Measurements from ENCODE around the gene SLC16A12. TPM values are rescaled to one million over a fixed set of nuclear protein-coding genes. Genes with fewer than 3 reads are reported as not detected.

SLC16A12 gene
- total and polyA plus RNA-seq, 2 of the 8 experiments (the other 6 are each of a cell fraction or from before 2014, with no cell fraction given), result 1.6 to 1.9 TPM

- FAIRE-seq, result no peak
- CTCF ChIA-PET (ENCODE audit: partially characterized antibody), result no interaction called here
- no peaks in the 10 kb centered on the region for H4K20me1 ChIP-seq (replicated peaks in 1 of 2; ENCODE audit: control insufficient read depth in 1 of 2, insufficient read depth in 2 of 2, low read length in 2 of 2)
Measured at GRCh38 chr10:89504691-89505090, 30.7 kb downstream of the SLC16A12 start.

More at GRCh38 chr10:89504691-89505090, 30.7 kb downstream of the SLC16A12 start:
- no peaks in the 10 kb centered on the region for H3K79me1 ChIP-seq (ENCODE audit: low read depth, low read length)
- H3K18ac ChIP-seq (ENCODE audit: extremely low read depth, low read length), result no peak overlapping the region
- H2BK20ac ChIP-seq (ENCODE audit: low read length), result no peak overlapping the region
- no peak overlapping the region for H2BK120ac ChIP-seq (replicated peaks; ENCODE audit: low read depth, low read length)
- no peak overlapping the region for H3K56ac ChIP-seq (replicated peaks; ENCODE audit: insufficient read length, low read depth, low read length)
- TF ChIP-seq MAX (IDR thresholded peaks at IDR 0.05) (no peak), CBX8 (IDR thresholded peaks at IDR 0.05; ENCODE audit: borderline replicate concordance, low read depth, low read length) (no peak), EZH2 (IDR thresholded peaks at IDR 0.05; ENCODE audit: low read depth, low read length, severe bottlenecking) (no peak), ASH2L (IDR thresholded peaks at IDR 0.05; ENCODE audit: low read length) (no peak), CHD1 (IDR thresholded peaks at IDR 0.05; ENCODE audit: low read depth, low read length) (no peak), ZNF274 (IDR thresholded peaks at IDR 0.05; ENCODE audit: borderline replicate concordance, extremely low read depth, low read length) (no peak)
- no peaks in the 10 kb centered on the region for H3K4me1 ChIP-seq (replicated peaks in 1 of 4; ENCODE audit: control insufficient read depth in 3 of 4, insufficient read depth in 4 of 4, low read length in 3 of 4)
- H3K23ac ChIP-seq (ENCODE audit: insufficient read length), result no peak overlapping the region
- no peak overlapping the region for H2AFZ ChIP-seq (ENCODE audit: low read length)
- no peak overlapping the region for H3K4me3 ChIP-seq (ENCODE audit: extremely low read depth in 1 of 4, insufficient read depth in 2 of 4, low read depth in 3 of 4, low read length in 4 of 4)
- no peaks in the 10 kb centered on the region for H3K9me3 ChIP-seq (ENCODE audit: insufficient read depth in 2 of 2, low read depth in 1 of 2, low read length in 1 of 2)
- no peak overlapping the region for H3K4me2 ChIP-seq (ENCODE audit: insufficient read depth in 1 of 2, low read depth in 2 of 2, low read length in 2 of 2)
- no peak overlapping the region for H4K8ac ChIP-seq (ENCODE audit: extremely low read depth, insufficient read depth, low read length)
- no peak overlapping the region for H4K5ac ChIP-seq (ENCODE audit: insufficient read length, low read depth, low read length)
- no peaks in the 10 kb centered on the region for H3K27me3 ChIP-seq (replicated peaks in 1 of 4; ENCODE audit: control insufficient read depth in 3 of 4, extremely low read depth in 1 of 4, insufficient read depth in 3 of 4, low read length in 3 of 4)
- H3K9ac ChIP-seq (replicated peaks in 1 of 4; ENCODE audit: extremely low read depth in 1 of 4, low read depth in 3 of 4, low read length in 3 of 4), result no peak overlapping the region
- H3K23me2 ChIP-seq (ENCODE audit: low read depth, low read length), result no peaks in the 10 kb centered on the region
- no peak overlapping the region for H3K27ac ChIP-seq (ENCODE audit: low read depth, low read length)
- POLR2A ChIA-PET (ENCODE audit: partially characterized antibody), result no interaction called here
- no peaks in the 10 kb centered on the region for H3K36me3 ChIP-seq (ENCODE audit: control insufficient read depth in 2 of 4, insufficient read depth in 4 of 4, low read length in 3 of 4)
- WGBS, 2 experiments (ENCODE audit: extremely low coverage in 1 of 2, insufficient coverage in 1 of 2, insufficient read length in 1 of 2, insufficient replicate concordance in 2 of 2, low coverage in 1 of 2, low lambda C conversion rate in 2 of 2, missing lambda C conversion rate in 1 of 2), result 94% methylated on average over 2 of the region's 2 CpGs; no CpG with 5 or more reads in 1 of the 2 experiments
- no peak overlapping the region for H2BK15ac ChIP-seq (ENCODE audit: low read length)
- H4K91ac ChIP-seq (replicated peaks; ENCODE audit: insufficient read length, low read length), result no peak overlapping the region
- H2BK12ac ChIP-seq (ENCODE audit: low read depth, low read length), result no peak overlapping the region
- no peaks in the 10 kb centered on the region for H3K79me2 ChIP-seq (ENCODE audit: control insufficient read depth in 1 of 2, insufficient read depth in 2 of 2, low read length in 2 of 2)
- no peak overlapping the region for H3K4ac ChIP-seq (replicated peaks; ENCODE audit: insufficient read length, low read depth, low read length)
- H3K14ac ChIP-seq (ENCODE audit: insufficient read length), result no peak overlapping the region
- no peak overlapping the region for H2AK5ac ChIP-seq (ENCODE audit: low read depth, low read length)
- H2BK5ac ChIP-seq (ENCODE audit: low read depth, low read length), result no peak overlapping the region
- DNase-seq (ENCODE audit: low read depth in 1 of 2, low spot score in 2 of 2), result no peak

Measured in H1 (cell line).